GM19324 (cell line): Measurements from ENCODE around the gene ADCY10.
"Not testable (repeated sequence)": the region's sequence is repeated elsewhere in the genome, so short reads cannot be mapped to it uniquely, and the experiment has no call there.

Source experiments
- ATAC-seq: cut with Tn5 transposase; IDR thresholded peaks from one replicate; pipeline ENCODE4 v1.9.1; 2021; ENCODE audit warnings: mild to moderate bottlenecking, moderate library complexity; ENCODE audit not compliant: unreplicated experiment, low FRiP score

Gene ADCY10

DNA sequence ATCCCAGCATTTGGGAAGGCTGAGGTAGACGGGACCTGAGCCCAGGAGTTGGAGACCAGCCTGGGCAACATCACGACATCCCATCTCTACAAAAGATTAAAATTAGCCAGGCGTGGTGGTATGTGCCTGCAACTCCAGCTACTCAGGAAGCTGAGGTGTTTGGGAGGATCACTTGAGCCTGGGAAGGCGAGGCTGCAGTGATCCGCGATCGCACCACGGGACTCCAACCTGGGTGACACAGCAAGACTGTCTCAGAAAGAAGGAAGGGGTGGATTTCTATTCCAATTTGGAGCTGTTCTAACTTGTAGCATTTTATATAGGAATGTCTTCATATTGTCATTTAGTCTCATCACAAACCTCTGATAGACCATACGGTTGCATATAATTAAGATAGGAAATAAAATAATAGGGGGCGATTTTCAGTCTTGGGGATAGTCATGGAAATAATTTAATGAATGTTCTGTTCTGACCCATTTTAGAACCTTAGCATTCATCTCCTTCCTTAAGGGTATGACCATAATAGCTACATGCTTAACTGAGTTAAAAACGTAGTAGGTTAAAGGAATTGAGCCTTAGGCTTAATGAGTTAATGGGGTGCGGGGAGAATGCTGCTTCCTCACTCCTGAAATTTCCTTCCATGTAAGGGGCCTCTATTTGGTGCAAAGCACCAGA is 93.1 kb downstream of the ADCY10 start:
- no peak for ATAC-seq

DNA sequence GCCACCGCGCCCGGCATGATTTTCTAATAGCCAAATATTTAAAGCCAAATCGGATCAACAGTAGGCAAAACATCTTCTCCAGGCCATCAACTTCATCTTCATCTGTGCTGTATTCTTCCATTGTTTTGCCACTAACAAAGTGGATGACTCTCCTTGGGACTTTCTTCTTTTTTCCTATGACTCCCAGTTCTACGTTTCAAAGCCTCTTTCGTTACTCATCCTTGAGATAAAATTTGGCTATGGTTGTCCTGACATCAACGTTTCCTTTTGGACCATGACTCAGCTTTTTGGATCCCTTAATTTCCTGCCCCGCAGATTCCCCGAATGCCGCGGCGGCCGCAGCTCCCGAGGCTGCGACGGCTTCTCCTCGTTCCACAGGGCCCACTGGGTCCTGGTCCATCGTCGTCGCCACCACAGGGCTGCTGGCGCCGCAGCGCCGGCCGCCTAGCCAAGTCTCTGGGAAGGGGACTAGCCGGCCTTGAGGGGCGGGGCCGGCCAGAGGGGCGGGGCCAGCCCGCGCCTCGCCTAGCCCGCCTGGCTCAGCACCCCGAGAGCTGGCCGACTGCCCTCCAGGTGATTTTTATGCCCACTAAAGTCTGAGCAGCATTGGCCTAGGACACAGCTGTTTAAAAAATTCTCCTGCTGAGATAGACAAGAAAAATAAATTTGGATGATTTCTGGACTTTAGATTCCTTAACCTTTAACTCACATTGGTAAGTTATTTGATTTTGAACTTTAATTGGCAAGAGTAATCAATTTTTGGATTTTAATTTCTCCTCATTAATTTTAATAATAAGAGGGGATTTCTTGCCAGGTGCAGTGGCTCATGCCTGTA is 93.9 kb downstream of the ADCY10 start:
- no peak for ATAC-seq

DNA sequence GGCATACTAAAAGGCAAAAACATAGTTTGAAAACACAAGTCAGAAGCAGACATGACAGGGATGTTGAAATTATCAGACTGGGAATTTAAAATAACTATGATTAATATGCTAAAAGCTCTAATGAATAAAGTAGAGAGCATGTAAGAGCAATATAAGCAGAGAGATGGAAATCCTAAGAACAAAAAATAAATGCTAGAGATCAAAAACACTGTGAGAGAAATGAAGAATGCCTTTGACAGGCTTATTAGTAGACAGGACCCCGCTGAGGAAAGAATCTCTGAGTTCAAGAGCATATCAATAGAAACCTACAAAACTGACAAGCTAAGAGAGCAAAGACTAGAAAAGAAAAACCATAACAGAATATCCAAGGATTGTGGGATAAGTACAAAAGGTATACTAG is 98.3 kb downstream of the ADCY10 start:
- ATAC-seq: no peak

DNA sequence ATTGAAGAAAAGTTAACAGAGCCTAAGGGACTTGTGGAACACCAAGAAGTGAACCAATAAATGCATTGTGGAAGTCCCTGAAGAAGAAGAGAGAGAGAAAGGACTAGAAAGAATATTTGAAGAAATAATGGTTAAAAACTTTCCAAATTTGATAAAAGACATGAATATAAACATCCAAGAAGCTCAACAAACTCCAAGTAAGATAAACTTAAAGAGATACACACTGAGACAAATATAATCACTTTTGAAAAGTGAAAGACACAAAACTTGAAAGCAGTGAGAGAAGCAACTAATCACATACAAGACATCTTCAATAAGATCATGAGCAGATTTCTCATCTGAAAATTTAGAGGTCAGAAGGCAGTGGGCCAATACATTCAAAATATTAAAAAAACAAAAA is 101.0 kb downstream of the ADCY10 start:
- ATAC-seq: no peak

DNA sequence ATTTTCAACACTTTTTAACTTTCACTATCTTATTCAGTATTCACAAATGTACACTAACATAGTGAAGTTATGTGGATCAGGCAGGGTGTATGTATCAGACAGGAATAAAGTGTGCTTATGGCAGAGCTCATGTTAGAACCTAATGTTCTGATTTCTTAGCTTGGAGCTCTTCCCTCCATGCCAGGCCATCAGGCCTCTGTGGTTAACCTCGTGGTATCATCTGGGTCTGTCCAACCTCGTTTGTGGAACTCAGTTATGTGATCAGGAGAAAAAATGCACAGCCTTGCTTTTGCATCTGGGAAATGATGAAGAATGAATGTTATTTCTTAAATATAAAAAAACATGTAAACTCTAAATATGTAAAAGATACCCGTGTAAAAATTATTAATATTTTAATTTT is 105.2 kb downstream of the ADCY10 start:
- ATAC-seq: no peak

DNA sequence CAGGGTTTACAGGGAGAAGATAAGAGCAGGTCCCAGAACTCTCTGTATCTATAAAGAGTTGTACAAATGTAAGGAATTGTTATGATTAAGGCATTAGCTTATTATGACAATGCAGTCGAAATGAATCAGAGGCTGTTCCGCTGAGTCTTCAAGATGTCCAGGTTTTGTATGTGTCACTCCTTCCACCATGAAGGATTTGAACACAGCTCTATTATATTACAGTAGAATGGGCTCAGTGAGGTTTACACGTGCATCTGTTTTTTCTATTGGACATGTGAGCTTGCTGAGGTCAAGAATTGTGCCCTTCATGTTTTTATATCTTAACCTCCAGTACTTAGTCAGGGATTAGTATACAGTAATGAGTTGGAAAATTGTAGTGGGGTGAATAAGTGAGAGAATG is 105.8 kb downstream of the ADCY10 start:
- ATAC-seq: no peak

DNA sequence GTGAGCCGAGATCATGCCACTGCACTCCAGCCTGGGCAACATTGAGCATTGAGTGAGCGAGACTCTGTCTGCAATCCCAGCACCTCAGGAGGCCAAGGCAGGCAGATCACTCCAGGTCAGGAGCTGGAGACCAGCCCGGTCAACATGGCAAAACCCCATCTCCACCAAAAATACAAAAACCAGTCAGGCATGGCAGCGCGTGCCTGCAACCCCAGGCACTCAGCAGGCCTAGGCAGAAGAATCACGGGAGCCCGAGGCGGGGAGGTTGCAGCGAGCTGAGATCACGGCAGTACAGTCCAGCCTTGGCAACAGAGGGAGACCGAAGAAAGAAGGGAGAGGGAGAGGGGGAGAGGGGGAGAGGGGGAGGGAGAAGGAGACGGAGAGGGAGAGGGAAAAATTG is 107.3 kb downstream of the ADCY10 start:
- ATAC-seq: not testable (repeated sequence)

DNA sequence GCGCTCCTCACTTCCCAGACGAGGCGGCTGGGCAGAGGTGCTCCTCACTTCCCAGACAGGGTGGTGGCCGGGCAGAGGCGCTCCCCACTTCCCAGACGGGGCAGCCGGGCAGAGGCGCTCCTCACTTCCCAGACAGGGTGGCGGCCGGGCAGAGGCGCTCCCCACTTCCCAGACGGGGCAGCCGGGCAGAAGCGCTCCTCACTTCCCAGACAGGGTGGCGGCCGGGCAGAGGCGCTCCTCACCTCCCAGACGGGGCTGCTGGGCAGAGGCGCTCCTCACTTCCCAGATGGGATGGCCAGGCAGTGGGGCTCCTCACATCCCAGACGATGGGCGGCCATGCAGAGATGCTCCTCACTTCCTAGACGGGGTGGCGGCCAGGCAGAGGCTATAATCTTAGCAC is 107.7 kb downstream of the ADCY10 start:
- not testable (repeated sequence) for ATAC-seq

DNA sequence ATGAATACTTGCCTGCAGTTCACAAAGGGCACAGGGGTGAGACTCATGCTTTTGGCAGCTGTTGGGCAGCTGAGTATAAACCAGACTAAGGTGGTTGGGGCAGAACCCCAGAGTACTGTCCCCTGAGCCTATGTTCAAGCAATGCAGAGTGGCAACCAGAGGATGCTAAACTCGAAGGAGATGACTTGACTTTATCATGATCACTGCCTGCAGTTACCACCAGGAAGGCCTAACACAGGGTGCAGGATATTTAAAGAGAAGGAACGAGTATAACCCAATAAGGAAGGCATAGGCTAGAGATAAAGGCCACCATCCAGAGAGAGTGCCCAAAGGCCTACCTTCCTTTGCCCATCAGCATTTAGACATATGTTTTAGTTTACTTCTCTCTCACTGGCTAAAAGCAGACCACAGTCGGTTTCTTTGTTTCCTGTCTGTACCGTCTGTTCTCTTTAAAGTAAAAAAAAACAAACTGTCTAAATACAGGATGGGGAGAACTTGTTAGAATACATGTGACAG is 108.8 kb downstream of the ADCY10 start:
- ATAC-seq: no peak

DNA sequence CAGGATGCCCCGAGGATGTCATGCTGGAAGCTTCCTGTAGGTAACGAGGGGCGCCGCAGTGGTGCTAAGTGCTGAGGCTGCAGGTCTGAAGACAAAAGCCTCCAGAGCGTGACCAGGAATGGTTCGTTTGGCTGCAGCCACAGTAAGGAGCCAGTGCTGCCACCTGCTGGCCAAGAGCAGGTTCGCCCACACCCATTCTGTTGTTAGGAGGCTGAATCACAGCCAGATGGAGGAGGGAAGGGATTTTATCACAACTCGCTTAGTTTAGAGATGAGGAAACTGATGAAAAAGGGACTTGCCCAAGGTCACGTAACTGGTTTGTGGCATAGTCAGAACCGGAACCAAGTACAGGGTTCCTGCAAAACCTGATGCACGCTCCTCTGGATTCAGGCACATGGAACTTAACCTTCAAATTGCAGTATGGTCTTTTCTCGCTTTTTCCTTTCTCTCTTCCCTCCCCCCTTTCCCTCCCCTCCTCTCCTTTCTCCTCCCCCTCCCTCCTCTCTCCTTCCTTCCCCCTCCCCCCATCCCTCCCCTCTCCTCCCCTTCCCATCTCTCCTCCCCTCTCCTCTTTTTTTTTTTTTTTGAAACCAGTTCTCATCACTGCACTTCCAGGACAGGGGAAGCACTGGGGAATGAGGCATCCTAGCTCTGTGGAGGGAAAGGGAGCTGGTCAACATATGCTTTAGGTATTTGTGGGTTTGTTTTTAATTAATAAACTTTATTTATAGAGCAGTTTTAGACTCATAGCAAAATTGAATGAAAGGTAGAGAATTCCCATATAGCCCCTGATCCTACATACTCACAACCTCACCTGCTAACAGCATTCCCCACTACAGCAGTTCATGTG is 110.4 kb downstream of the ADCY10 start:
- ATAC-seq: peak; percentile 80

DNA sequence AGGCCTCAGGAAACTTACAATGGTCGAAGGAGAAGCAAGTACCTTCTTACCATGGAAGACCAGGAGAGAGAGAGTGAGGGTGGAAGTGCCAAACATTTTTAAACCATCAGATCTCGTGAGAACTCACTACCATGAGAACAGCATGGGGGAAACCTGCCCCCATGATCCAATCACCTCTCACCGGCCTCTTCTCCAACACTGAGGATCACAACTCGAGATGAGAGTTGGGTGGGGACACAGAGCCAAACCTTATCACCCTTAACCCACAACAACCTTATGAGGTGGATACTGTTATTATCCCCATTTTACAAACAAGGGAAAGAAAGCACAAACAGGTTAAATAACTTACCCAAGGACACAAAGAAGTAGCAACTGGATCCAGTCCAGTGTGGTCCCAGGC is 111.7 kb downstream of the ADCY10 start:
- no peak for ATAC-seq

DNA sequence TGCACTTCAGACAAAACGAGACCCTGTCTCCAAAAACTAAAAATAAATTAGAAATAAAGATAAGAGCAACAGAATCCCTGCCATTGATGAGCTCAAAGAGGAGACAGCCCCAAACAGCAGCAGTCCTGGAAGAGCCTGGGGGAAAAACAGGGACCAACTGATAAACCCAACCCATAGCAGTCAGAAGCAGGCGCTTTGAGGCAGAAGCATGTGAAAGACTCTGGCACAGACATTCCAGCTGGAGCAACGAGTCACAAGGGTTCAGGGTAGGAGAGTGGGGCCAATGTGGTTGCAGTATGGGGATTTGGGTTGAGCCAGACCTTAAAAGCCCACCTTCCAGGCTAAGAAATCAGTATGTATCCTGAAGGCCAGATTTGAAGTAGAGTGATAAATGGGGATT is 113.7 kb downstream of the ADCY10 start:
- ATAC-seq: no peak

DNA sequence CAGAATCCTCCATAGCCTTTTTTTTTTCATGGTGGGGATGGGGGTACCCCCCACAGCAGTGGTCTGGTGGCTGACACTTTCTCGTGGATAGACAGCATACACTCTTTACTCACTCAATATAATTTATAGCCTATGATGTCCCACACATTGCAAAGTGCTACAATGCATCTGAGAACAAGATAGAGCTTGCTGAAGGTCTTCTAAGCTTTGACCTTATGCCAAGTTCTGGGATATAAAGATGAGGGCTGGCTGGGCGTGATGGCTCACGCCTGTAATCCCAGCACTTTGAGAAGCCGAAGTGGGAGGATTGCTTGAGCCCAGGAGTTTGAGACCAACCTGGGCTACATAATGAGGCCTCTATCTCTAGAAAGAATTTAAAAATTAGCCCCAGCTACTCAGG is 114.2 kb downstream of the ADCY10 start:
- no peak for ATAC-seq

DNA sequence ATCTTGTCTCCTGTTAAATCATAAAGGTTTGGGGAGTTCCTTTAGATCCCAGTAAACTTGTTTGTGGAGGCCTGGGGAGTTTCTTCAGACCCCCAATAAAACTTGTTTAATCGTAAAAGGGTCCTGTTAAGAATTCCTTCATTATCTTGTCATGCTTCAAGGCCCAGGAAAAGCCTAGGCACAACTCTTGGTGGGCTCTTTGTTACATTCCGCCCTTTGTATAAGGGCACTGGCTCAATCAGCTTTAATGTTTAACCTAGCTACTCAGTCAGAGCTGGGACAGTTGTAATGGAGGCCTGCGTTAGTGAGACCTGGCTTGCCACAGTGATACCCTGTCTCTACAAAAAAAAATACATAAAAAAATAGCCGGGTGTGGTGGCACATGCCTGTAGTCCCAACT is 115.0 kb downstream of the ADCY10 start:
- ATAC-seq: no peak

DNA sequence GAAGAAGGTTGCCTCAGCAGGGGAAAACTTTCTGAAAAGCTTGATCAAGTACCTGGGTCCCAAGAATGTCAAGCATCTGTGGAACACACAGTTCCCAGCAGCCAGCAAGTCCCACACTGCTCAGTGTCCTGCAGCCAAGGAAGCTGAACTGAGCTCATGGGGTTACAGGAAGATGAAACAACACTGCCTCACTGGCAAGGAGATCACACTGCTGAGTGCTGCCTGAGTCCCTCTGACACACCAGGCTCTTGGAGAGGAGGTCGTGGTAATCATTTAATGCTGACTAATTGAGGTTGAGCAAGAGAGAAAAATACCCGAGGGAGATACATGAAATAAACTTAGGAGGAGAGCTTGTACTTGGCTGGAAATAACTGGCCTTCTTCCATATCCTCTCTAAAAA is 116.9 kb downstream of the ADCY10 start:
- no peak for ATAC-seq

DNA sequence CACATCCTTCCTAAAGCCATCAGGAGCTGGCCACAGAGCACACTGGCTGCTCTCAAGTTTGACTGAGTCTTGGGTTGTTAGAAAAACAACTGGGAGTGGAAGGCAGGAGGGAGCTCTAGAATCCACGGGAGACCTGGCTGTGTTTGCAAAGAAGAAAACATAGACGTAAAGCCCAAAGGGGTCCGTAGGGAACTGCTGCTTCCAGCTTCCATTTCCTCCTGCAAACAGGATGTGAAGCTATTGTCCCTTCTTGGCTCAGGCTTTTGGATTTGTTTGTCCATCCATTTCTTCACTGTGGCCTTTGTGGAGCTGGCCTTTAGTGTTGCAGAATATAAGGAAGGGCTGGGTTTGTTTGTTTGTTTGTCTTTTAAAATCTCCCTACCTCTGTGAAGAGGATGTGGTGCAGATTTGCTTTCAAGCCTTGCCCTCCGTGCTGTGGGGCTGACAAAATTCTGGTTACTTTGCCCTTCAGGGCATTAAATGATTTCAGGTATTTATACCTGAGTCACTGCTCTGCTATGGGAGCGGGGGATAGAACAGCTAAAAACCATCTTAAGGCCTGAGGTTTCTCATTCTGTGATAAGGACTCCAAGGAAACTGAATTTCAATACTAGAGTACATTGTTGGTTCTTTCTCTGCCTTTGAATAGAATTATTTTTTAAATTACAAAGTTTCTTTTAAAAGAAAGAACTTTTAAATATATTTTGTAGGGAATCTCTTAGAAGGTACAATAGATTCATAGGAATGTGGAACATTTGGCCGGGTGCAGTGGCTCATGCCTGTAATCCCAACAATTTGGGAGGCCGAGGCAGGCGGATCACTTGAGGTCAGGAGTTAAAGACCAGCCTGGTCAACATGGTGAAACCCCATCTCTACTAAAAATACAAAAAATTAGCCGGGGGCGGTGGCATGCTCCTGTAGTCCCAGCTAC is 117.9 kb downstream of the ADCY10 start:
- no peak for ATAC-seq

DNA sequence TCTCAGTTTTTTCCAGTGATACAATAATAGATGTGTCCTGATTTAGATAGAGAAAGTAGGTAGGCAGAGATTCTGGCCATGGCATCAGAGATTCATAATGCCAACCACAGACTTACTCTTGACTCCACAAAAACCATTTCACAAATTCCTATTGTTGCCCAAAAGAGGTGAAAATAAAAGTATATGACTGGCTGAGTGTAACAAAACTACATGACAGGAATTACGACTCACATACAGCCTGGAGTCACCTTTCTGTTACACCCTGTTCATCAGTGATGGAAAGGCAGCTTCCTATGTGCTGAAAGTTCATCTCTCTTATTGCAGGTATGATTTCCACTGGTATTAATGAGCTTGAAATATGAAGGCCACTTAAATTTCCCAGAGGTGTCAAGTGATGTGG is 119.9 kb downstream of the ADCY10 start:
- ATAC-seq: no peak

DNA sequence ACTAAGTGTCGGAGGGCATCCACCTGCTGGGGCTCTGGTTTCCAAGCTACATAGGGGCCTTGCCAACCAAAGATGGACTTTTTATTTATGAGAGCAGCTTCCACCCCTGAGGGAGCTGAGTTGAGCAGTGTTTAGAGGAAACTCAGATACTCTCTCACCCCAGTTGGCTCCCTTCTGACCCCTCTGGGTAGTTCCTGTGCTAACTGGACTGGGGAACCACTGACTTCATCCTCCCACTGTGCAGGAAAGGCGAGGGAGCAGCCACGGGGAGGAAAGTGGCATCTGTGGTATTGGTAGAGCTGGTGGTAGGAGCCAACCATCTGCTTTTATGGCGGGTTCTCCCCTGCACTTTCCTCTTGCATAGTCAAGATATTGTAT is 121.8 kb downstream of the ADCY10 start:
- no peak for ATAC-seq

DNA sequence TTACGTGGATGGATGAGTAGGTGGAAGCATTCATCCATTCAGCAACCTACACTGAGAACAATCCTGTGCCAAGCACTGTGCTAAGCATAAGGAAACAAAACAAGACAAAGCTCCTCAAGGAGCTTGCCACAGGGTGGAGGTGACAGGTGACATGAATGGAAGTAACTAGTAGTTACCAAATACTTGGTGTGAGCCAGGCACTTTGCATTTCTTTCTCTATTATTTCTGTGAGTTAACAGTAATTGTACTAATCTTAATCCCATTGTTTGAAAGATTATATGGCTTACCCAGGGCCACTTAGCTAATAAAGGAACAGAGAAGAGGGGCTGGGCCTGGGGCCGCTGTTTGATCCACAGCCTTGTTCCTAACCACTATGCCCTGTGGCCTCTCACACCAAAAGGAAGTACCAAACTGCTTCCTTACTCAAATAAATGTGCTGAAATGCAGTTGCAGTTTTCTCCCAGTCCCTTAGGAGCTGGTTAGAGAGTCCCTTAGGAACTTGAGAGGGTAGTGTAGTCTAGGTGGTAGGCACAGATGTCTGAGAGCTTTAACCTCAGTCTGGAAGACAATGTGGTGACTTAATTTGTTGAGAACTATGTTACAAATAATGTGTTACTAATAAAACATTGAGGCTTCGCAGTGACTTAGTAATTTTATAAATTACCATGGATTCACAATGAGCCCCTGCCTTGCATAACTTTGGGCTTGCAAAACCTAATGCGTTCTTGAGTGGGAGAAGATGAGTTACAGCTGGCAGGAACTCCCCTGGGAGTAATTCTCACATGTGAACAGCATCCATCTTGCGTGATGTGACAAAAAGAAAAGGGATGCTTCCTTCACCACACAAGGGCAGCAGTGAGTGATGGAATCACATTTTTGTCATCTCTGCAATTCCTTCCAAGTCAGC is 122.4 kb downstream of the ADCY10 start:
- no peak for ATAC-seq
